Skeletal muscle satellite cell (primary cell): ENCODE data around the gene LIPC.

Source experiments
- H3K27me3 ChIP-seq: 2 replicates; pipeline ENCODE4 v1.7.0; 2013; ENCODE audit warnings: low read length; ENCODE audit not compliant: control insufficient read depth, insufficient read depth
- H3K36me3 ChIP-seq: 2 replicates; pipeline ENCODE4 v1.7.0; 2013; ENCODE audit warnings: mild to moderate bottlenecking, control low read depth, low read length; ENCODE audit not compliant: insufficient read depth
- H3K4me1 ChIP-seq: 2 replicates; pipeline ENCODE4 v1.7.0; 2013; ENCODE audit warnings: low read length; ENCODE audit not compliant: control insufficient read depth, insufficient read depth
- H3K4me2 ChIP-seq: 2 replicates; pipeline ENCODE4 v1.7.0; 2013; ENCODE audit warnings: mild to moderate bottlenecking, low read length
- H3K4me3 ChIP-seq: 2 replicates; pipeline ENCODE4 v1.7.0; 2013; ENCODE audit warnings: low read length
- H3K9ac ChIP-seq: 2 replicates; pipeline ENCODE4 v1.7.0; 2013; ENCODE audit warnings: mild to moderate bottlenecking, low read depth, low read length, moderate library complexity
- H3K9me3 ChIP-seq: replicated peaks from 2 replicates; pipeline ENCODE4 v1.7.0; 2013; ENCODE audit warnings: mild to moderate bottlenecking, control low read depth, low read length

Gene LIPC

DNA sequence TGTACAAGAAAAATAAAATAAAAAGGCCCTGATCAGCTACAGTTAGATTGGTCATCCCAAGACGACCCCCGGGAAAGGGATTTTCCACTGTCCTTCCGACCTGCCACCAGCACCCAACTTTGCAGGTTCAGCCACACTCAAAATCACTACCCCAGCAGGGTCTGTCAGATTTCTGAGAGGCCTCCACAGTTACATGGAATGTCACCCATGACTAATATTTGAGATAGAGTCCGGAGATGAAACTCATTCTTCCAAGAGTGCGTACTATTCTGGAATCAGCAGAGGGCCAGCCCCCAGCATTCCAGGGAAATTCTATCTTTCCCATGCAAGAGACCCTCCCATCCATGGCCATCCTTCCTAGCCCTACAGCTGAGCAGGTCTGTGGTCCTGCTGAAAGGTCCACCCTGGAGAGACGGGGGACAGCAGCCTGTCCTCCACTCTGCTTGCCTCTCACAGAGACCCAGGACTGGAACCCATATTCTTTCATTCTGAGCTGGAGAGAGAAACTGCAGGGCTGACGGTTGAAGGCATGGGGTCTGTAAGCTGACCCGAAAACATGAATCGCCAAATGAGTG lies 5.8 kb downstream of the LIPC start:
- H3K4me3 ChIP-seq: no peak overlapping the region

DNA sequence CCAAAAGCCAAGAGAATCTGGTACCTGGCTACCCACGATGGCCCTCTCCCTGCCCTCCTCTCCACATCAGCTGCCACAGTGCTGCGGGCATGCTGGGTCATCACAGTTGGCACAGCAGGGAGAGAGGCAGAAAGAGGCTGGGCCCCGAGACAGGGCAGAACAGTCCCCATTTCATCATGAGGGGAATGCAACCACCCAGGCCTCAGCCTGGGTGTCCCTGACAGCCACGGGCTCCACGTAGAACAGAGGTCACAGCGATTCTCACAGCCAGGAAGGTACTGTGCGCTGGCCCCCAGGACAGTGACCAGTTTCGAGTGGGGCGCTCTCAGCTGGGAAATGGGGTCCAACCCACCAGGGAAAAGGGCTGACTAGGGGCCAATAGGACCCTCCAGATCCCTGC lies 6.3 kb downstream of the LIPC start:
- Histone ChIP-seq H3K27me3 (no peaks in the 10 kb centered on the region), H3K4me3 (no peak overlapping the region), H3K4me1 (peaks cover 38% of the 10 kb centered on the region), H3K4me2 (no peak overlapping the region), H3K9me3 (no peaks in the 10 kb centered on the region), H3K9ac (no peak overlapping the region), H3K36me3 (no peaks in the 10 kb centered on the region)

More for the DNA sequence above, 5.8 kb downstream of the LIPC start:
- Histone ChIP-seq H3K27me3 (no peaks in the 10 kb centered on the region), H3K4me2 (no peak overlapping the region), H3K9me3 (no peaks in the 10 kb centered on the region), H3K4me1 (peaks cover 38% of the 10 kb centered on the region), H3K36me3 (no peaks in the 10 kb centered on the region), H3K9ac (no peak overlapping the region)

DNA sequence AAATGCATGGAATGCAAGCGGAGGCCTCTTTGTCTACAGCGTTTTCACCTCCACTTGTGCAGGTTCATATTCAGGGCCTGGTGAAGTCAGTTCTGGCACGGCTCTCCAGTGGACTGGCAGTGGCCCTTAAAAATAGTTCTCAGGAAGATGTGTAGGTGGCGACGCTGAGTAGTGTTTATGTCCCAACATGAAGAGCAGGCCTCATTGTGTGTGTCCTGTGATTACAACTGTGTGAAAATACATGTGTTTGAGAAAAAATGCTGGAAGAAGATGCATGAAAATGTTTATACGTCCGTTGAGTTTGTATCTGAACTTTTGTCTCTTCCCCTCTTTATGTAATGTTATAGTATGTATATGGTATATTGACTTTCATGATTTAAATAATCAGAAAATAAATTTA lies 7.2 kb downstream of the LIPC start:
- H3K36me3 ChIP-seq: no peaks in the 10 kb centered on the region
- no peak overlapping the region for H3K4me2 ChIP-seq
- no peak overlapping the region for H3K4me3 ChIP-seq
- no peak overlapping the region for H3K9ac ChIP-seq
- no peaks in the 10 kb centered on the region for H3K27me3 ChIP-seq
- peaks cover 38% of the 10 kb centered on the region for H3K4me1 ChIP-seq
- no peaks in the 10 kb centered on the region for H3K9me3 ChIP-seq

DNA sequence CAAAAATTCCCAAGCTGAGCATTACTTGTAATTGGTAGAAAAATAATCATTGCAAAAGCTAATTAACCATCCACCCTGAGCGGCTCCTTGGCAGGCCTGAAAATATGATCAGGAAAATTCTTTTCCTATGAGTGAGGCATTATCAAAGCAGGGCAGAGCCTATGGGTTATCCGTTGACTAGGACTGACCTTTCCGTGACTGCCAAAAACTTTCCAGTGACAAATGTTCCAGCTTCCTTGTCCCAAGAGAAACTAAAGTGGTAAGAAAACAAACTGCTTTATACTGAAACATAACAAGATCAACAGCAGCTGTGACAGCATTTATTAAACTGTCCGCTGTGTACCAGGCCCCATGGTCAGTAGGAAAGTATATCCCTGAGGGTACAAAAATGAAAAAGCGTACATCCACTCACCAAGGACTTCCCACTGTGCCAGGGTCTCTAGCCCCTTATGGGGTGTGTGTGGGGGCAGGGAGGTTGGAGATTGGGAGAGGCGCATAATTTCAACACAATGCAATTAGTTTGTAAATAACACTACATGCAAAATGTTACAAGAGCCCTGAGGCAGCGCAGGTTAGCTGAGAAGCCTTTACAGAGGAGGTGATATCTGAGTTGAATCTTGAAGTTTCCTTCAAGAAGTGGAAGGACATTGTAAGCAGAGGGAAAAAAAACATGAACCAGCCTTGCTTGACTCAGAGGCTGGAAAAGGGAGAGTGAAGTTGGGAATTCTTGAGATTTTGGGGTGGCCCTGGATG lies 8.5 kb downstream of the LIPC start:
- H3K36me3 ChIP-seq: no peaks in the 10 kb centered on the region
- H3K9ac ChIP-seq: peak overlapping the region; percentile 65
- no peaks in the 10 kb centered on the region for H3K27me3 ChIP-seq
- H3K4me3 ChIP-seq: no peak overlapping the region
- no peaks in the 10 kb centered on the region for H3K9me3 ChIP-seq
- H3K4me2 ChIP-seq: peak overlapping the region; percentile 49
- peaks cover 52% of the 10 kb centered on the region for H3K4me1 ChIP-seq

DNA sequence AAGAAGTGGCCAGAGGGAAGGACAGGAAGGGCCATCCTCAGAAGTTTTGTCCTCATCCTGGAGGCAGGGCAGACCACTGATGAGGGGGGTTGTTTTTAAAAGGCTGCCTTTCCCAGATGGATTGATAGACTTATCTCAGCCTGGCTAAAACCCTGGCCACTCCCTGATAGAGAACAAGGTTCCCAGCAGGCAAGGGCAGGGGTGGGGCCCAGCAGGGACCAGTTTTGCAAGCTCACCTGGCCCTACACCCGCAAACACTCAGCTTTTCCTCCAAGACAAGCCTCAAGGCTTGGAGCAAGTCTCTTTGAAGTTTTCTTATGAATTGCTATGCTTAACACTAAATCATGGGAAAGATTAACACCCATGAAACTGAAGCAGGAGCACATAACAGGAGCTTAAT lies 9.1 kb downstream of the LIPC start:
- peak overlapping the region; percentile 49 for H3K4me2 ChIP-seq
- peak overlapping the region; percentile 65 for H3K9ac ChIP-seq
- no peaks in the 10 kb centered on the region for H3K36me3 ChIP-seq
- H3K9me3 ChIP-seq: no peaks in the 10 kb centered on the region
- no peaks in the 10 kb centered on the region for H3K27me3 ChIP-seq
- no peak overlapping the region for H3K4me3 ChIP-seq
- H3K4me1 ChIP-seq: peaks cover 52% of the 10 kb centered on the region

DNA sequence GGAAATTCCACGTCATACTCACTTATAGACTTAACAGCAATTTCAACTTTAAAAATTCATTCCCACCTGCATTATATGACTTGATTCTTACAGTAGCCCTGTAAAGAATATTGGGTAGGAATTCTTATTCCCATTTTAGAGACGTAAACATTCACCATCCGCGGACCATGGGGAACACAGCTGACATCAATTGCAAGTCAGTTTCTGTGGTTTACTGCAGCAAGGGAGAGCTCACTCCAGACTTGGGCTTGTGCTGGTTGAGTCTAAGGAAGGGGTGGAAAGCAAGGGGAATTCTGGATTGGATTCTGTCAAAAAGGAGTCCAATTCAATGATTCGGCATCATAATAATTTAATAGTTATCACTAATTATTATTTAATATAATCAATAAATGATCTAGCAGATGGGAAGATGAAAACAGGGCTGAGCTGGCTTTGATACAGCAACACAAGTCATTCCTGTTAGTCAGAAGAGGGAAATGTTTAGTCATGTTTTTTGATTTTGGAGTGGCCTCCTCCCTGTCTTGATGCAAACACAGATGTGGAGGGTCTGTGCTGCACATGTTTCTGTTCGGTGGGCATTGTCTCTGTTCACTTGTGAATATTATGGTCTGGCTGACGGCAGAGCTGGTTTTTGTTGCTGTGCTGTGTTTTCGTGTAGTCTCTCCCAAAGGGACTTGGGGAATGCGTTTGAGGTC lies 9.7 kb downstream of the LIPC start:
- Histone ChIP-seq H3K4me2 (peak overlapping the region; percentile 36), H3K9me3 (no peaks in the 10 kb centered on the region), H3K4me3 (no peak overlapping the region), H3K4me1 (peaks cover 52% of the 10 kb centered on the region), H3K27me3 (no peaks in the 10 kb centered on the region), H3K36me3 (no peaks in the 10 kb centered on the region), H3K9ac (peak overlapping the region; percentile 23)

DNA sequence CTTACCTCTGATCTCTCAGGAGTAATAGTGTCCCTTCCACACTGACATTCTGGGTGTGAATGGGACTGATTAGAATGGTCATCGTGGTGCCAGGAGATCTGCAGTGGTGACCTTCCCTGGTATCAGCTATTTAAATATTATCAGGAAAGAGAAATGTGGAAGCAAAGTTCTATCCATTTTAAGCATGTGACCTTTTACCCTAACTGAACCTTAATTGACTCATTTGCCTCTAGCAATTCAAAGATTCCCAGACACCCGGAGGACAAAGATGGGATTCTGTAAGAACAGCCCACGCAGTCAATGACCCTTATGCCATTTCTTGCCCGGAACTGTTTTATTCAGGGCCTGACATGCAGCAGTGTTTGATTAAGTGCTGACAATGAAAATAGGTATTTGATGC lies 10.3 kb downstream of the LIPC start:
- Histone ChIP-seq H3K9ac (peak overlapping the region; percentile 23), H3K4me3 (no peak overlapping the region), H3K36me3 (no peaks in the 10 kb centered on the region), H3K4me2 (peak overlapping the region; percentile 36), H3K4me1 (peaks cover 53% of the 10 kb centered on the region), H3K27me3 (no peaks in the 10 kb centered on the region), H3K9me3 (no peaks in the 10 kb centered on the region)

DNA sequence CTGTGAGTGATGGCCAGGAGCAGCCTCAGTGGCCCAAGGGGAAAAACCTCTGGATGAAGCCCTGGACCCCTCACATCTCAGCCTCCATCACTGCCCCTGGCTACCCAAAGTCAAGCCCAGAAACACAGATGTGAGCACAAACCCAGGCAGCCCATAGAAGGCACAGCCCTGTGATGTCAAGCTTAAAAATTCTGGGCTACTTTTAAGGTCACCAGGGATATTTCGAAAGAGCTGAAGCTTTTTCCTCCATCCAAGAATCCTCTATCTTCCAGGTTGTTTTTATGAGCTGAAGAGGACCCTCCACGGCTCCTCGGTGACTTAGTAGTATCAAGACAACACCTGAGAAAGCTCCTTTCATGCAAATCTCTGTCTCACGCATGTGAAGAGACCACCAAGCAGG lies 11.5 kb downstream of the LIPC start:
- Histone ChIP-seq H3K4me1 (peaks cover 64% of the 10 kb centered on the region), H3K4me2 (no peak overlapping the region), H3K4me3 (no peak overlapping the region)

DNA sequence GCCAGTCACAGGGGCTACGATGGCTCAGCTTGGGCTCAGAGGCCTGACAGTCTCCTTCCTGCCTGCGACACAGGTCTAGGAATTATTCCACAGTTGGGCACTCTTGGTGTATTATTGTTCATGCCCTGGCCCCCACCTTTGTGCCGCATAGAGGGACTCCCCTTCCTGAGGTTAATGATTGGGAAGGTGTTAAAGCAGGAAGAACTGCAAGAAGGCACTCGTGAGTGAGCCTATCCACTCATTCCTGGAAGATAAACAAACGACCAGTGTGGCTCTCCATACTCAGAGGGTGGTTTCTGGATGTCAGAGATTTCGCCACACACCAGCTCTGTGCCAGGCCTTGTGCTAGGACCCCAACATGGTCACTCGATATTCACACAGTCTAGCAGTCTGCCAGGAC lies 12.3 kb downstream of the LIPC start:
- no peaks in the 10 kb centered on the region for H3K36me3 ChIP-seq
- H3K4me1 ChIP-seq: peaks cover 62% of the 10 kb centered on the region
- no peak overlapping the region for H3K4me2 ChIP-seq
- no peak overlapping the region for H3K9ac ChIP-seq
- no peak overlapping the region for H3K4me3 ChIP-seq
- H3K9me3 ChIP-seq: no peaks in the 10 kb centered on the region
- no peaks in the 10 kb centered on the region for H3K27me3 ChIP-seq

More for the DNA sequence above, 11.5 kb downstream of the LIPC start:
- no peaks in the 10 kb centered on the region for H3K36me3 ChIP-seq
- no peak overlapping the region for H3K9ac ChIP-seq
- H3K27me3 ChIP-seq: no peaks in the 10 kb centered on the region
- no peaks in the 10 kb centered on the region for H3K9me3 ChIP-seq

DNA sequence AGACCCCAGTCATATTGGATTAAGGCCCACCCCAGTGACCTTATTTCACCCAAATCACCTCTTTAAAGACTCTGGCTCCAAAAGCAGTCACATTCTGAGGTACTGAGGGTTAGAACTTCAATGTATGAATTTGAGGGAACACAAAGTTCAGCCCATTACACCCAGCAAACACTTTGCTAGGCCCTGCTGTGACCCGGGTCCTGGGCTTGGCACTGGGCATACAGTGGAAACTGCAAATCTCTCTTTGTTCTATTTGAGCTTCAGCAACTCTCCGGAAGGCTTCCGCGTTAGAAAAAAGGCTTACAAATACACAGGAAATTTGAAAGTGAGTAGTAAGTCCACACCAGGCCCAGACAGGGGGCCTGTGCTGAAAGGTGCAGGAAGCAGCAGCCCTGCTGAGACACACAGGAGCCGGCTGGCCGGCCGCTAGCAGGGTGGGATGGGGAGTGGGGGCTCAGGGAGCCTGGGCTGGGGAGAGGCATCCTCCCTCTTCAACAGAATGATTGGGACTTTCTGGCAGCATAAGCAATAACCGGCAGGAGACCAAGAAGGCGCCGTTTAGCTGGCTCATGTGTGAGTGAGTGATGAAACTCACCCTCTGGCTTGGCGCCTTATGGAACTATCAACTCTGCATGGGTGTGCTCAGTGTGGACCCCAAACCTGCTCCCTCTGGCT lies 13.0 kb downstream of the LIPC start:
- Histone ChIP-seq H3K4me1 (peaks cover 54% of the 10 kb centered on the region), H3K9me3 (no peaks in the 10 kb centered on the region), H3K27me3 (no peaks in the 10 kb centered on the region), H3K4me3 (no peak overlapping the region), H3K36me3 (no peaks in the 10 kb centered on the region), H3K9ac (no peak overlapping the region), H3K4me2 (no peak overlapping the region)

DNA sequence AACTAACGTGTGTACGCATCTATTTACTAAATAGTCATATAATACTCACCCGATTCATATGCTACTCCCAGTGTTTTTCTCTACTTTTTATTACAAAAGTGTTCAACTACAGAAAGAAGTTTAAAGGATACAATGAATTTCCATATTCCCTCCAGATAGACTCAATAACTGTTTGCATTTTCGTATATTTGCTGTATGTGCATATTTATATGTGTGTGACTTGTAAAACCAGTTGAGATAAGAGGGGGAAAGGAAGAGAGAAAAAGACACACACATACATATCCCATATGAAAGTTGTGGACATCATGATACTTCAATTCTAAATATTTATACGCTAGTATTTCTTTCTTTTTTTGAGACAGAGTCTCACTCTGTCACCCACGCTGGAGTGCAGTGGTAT lies 14.1 kb downstream of the LIPC start:
- Histone ChIP-seq H3K9me3 (no peaks in the 10 kb centered on the region), H3K4me2 (no peak overlapping the region), H3K4me3 (no peak overlapping the region), H3K9ac (no peak overlapping the region), H3K4me1 (peaks cover 44% of the 10 kb centered on the region), H3K27me3 (no peaks in the 10 kb centered on the region), H3K36me3 (no peaks in the 10 kb centered on the region)
